ENCODE measurements around the gene ERBB4.

GRCh38 chr2:211477537-211478275, 1060.9 kb downstream of the ERBB4 start:
- TF ChIP-seq PATZ1 (CRISPR knock-in tag; IDR thresholded peaks at IDR 0.05; ENCODE audit: borderline replicate concordance) (no peak), BACH2 (CRISPR knock-in tag; IDR thresholded peaks at IDR 0.05; ENCODE audit: borderline replicate concordance) (no peak), RARB (CRISPR knock-in tag; IDR thresholded peaks at IDR 0.05) (no peak), ARNTL (CRISPR knock-in tag; IDR thresholded peaks at IDR 0.05; ENCODE audit: borderline replicate concordance, low read depth) (no peak), ZC3H10 (CRISPR knock-in tag; IDR thresholded peaks at IDR 0.05) (no peak), ESRRG (CRISPR knock-in tag; IDR thresholded peaks at IDR 0.05) (no peak), ZFP30 (CRISPR knock-in tag; IDR thresholded peaks at IDR 0.05) (no peak), SNAI2 (CRISPR knock-in tag; IDR thresholded peaks at IDR 0.05) (no peak), GLIS3 (CRISPR knock-in tag; IDR thresholded peaks at IDR 0.05) (no peak)
- TF ChIP-seq, protein P1, sequence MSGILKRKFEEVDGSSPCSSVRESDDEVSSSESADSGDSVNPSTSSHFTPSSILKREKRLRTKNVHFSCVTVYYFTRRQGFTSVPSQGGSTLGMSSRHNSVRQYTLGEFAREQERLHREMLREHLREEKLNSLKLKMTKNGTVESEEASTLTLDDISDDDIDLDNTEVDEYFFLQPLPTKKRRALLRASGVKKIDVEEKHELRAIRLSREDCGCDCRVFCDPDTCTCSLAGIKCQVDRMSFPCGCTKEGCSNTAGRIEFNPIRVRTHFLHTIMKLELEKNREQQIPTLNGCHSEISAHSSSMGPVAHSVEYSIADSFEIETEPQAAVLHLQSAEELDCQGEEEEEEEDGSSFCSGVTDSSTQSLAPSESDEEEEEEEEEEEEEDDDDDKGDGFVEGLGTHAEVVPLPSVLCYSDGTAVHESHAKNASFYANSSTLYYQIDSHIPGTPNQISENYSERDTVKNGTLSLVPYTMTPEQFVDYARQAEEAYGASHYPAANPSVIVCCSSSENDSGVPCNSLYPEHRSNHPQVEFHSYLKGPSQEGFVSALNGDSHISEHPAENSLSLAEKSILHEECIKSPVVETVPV (CRISPR knock-in tag; IDR thresholded peaks at IDR 0.05) = no peak

Data from SK-N-SH treated with all-trans-retinoic acid at 6 μM for 48 hours (cell line).